Keratinocyte (primary cell): ENCODE data around the gene CHST15. TPM values are rescaled to one million over a fixed set of nuclear protein-coding genes. Genes with fewer than 3 reads are reported as not detected.

Source experiments
- DNase-seq: peaks from one replicate; pipeline ENCODE4 v3.0.0-alpha.2; 2011; ENCODE audit warnings: low read depth, missing footprints, low spot score
- FAIRE-seq: peaks from 2 replicates; lab custom pipeline; 2011; peaks lifted over from hg19 to GRCh38; lab: Jason Lieb, UNC
- H2AFZ ChIP-seq: 2 replicates; pipeline ENCODE4 v1.6.0; 2012; ENCODE audit warnings: low read length, control low read depth, inconsistent platforms; ENCODE audit not compliant: control insufficient read depth
- H3K27ac ChIP-seq: 2 replicates; pipeline ENCODE4 v1.5.1; 2011; ENCODE audit warnings: low read length; ENCODE audit not compliant: control insufficient read depth, insufficient read depth
- H3K27me3 ChIP-seq: 3 replicates; pipeline ENCODE4 v1.6.0; 2011; ENCODE audit warnings: low read length; ENCODE audit not compliant: control insufficient read depth, insufficient read depth; ENCODE audit errors: extremely low read depth
- H3K36me3 ChIP-seq, 2 experiments: 2 replicates in 1 of 2; 3 replicates in 1 of 2; pipeline ENCODE4 v1.5.1; 2011; ENCODE audit warnings: low read length in 2 of 2, mild to moderate bottlenecking in 1 of 2; ENCODE audit not compliant: control insufficient read depth in 2 of 2, insufficient read depth in 2 of 2; ENCODE audit errors: extremely low read depth in 1 of 2
- H3K4me1 ChIP-seq: 3 replicates; pipeline ENCODE4 v1.5.1; 2011; ENCODE audit warnings: low read length; ENCODE audit not compliant: control insufficient read depth, insufficient read depth; ENCODE audit errors: extremely low read depth
- H3K4me2 ChIP-seq: 3 replicates; pipeline ENCODE4 v1.6.0; 2011; ENCODE audit warnings: low read depth, low read length; ENCODE audit not compliant: control insufficient read depth, insufficient read depth; ENCODE audit errors: extremely low read depth
- H3K4me3 ChIP-seq, 3 experiments: fragments of 200-600 bp in 1 of 3; sonication (generic) in 1 of 3; 2 replicates in 2 of 3; 3 replicates in 1 of 3; pipeline ENCODE4 v1.5.1; 2011 to 2016; ENCODE audit warnings: low read length in 3 of 3, mild to moderate bottlenecking in 3 of 3, control low read depth in 2 of 3, inconsistent platforms in 1 of 3, low read depth in 1 of 3, mixed read lengths in 1 of 3, mixed run types in 1 of 3, moderate library complexity in 1 of 3; ENCODE audit not compliant: control insufficient read depth in 2 of 3, insufficient read depth in 2 of 3; ENCODE audit errors: extremely low read depth in 1 of 3
- H3K79me2 ChIP-seq: 2 replicates; pipeline ENCODE4 v1.6.0; 2012; ENCODE audit warnings: low read length; ENCODE audit not compliant: control insufficient read depth, insufficient read depth
- H3K9ac ChIP-seq: 3 replicates; pipeline ENCODE4 v1.6.0; 2011; ENCODE audit warnings: low read length; ENCODE audit not compliant: control insufficient read depth, insufficient read depth; ENCODE audit errors: extremely low read depth
- H3K9me1 ChIP-seq: 3 replicates; pipeline ENCODE4 v1.6.0; 2011; ENCODE audit warnings: low read length; ENCODE audit not compliant: control insufficient read depth, insufficient read depth; ENCODE audit errors: extremely low read depth
- H3K9me3 ChIP-seq: 2 replicates; pipeline ENCODE4 v1.5.1; 2012; ENCODE audit warnings: low read depth, low read length; ENCODE audit not compliant: control insufficient read depth
- H4K20me1 ChIP-seq: 3 replicates; pipeline ENCODE4 v1.6.0; 2011; ENCODE audit warnings: low read length; ENCODE audit not compliant: control insufficient read depth, insufficient read depth; ENCODE audit errors: extremely low read depth
- EZH2 ChIP-seq: IDR thresholded peaks from one replicate; pipeline ENCODE4 v1.6.1; 2012; ENCODE audit warnings: inconsistent platforms, mild to moderate bottlenecking, low read length, moderate library complexity
- dilution Hi-C: fragments of 300-500 bp; cut with MboI; formaldehyde crosslinking; loops from one replicate; pipeline ENCODE4 v1.7.0; 2020; ENCODE audit warnings: low sequenced_read_pairs; ENCODE audit not compliant: extremely low pct_ligation_motif_present
- polyA plus RNA-seq, 5 experiments: library from polyadenylated mRNA; depleted of rRNA in 3 of 5; stranded (reverse) in 3 of 5; stranded (forward) in 1 of 5; unstranded in 1 of 5; fragments of >200 nt; gene quantifications; 1 replicate in 1 of 5; 2 replicates in 3 of 5; 3 replicates in 1 of 5; pipeline versions ENCODE4 v1.2.1 to v1.2.3, GENCODE V29; 2011 to 2012; ENCODE audit warnings: missing spikeins in 2 of 5, low read depth in 1 of 5, low replicate concordance in 1 of 5
- TF ChIP-seq, protein P1 (sequence below), 3 experiments: IDR thresholded peaks in 1 of 3; conservative IDR thresholded peaks in 1 of 3; optimal IDR thresholded peaks in 1 of 3; 2 replicates in 2 of 3; 3 replicates in 1 of 3; pipeline versions ENCODE3 to v1.5.1; 2011; ENCODE audit warnings: low read length in 3 of 3, mild to moderate bottlenecking in 3 of 3, moderate library complexity in 2 of 3, control low read depth in 1 of 3, inconsistent platforms in 1 of 3; ENCODE audit not compliant: insufficient read depth in 2 of 3; ENCODE audit errors: extremely low read depth in 1 of 3

Gene CHST15
- polyA plus RNA-seq, 1 donor (not counting 4 experiments of a cell fraction or from before 2014, with no cell fraction given), result 24.5 TPM

GRCh38 chr10:124142006-124142739 is 48.8 kb upstream of the CHST15 start:
- no peak overlapping the region for H2AFZ ChIP-seq
- no peak for DNase-seq
- no peak overlapping the region for H3K4me2 ChIP-seq

DNA sequence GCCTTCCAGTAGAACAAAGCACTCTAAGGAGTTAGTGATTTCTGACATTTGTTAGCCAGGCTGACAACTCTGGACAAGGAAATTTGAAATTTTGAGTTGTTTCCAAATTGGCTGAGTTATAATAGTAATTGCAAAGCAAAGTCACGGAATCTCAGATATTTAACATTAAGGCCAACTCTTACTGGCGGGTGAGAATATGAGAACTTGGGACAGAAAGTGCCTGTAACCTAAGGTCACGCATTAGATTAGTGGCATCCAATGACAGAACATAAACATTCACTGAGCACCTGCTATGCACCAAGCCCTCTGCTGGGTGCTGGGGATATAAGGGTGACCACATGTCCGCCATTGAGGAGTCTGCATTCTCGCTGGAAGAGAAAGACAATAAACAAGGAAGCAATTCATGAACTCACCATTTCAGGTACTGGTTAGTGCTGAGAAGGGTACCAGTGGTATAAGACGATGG is 45.5 kb upstream of the CHST15 start:
- Histone ChIP-seq H3K9me3 (no peaks in the 10 kb centered on the region), H3K27ac (no peak overlapping the region), H3K27me3 (no peaks in the 10 kb centered on the region), H4K20me1 (no peaks in the 10 kb centered on the region), H3K36me3 (no peaks in the 10 kb centered on the region), H3K4me2 (no peak overlapping the region), H3K4me1 (no peaks in the 10 kb centered on the region), H3K9ac (no peak overlapping the region), H3K79me2 (no peaks in the 10 kb centered on the region), H2AFZ (no peak overlapping the region), H3K4me3 (no peak overlapping the region), H3K9me1 (no peaks in the 10 kb centered on the region)
- dilution Hi-C loops, result no loop called here
- TF ChIP-seq EZH2, result no peak
- TF ChIP-seq, protein P1, sequence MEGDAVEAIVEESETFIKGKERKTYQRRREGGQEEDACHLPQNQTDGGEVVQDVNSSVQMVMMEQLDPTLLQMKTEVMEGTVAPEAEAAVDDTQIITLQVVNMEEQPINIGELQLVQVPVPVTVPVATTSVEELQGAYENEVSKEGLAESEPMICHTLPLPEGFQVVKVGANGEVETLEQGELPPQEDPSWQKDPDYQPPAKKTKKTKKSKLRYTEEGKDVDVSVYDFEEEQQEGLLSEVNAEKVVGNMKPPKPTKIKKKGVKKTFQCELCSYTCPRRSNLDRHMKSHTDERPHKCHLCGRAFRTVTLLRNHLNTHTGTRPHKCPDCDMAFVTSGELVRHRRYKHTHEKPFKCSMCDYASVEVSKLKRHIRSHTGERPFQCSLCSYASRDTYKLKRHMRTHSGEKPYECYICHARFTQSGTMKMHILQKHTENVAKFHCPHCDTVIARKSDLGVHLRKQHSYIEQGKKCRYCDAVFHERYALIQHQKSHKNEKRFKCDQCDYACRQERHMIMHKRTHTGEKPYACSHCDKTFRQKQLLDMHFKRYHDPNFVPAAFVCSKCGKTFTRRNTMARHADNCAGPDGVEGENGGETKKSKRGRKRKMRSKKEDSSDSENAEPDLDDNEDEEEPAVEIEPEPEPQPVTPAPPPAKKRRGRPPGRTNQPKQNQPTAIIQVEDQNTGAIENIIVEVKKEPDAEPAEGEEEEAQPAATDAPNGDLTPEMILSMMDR (optimal IDR thresholded peaks at IDR 0.05 in 1 of 3, IDR thresholded peaks at IDR 0.05 in 1 of 3, conservative IDR thresholded peaks at IDR 0.05 in 1 of 3; ENCODE audit: extremely low read depth in 1 of 3, insufficient read depth in 2 of 3, low read length in 3 of 3), result no peak
- FAIRE-seq (no peak), DNase-seq (no peak)

More at GRCh38 chr10:124142006-124142739, 48.8 kb upstream of the CHST15 start:
- Histone ChIP-seq H3K27ac (no peak overlapping the region), H3K9me1 (no peaks in the 10 kb centered on the region), H3K79me2 (no peaks in the 10 kb centered on the region), H3K36me3 (no peaks in the 10 kb centered on the region), H4K20me1 (no peaks in the 10 kb centered on the region), H3K9me3 (no peaks in the 10 kb centered on the region), H3K4me1 (no peaks in the 10 kb centered on the region), H3K4me3 (no peak overlapping the region), H3K9ac (no peak overlapping the region), H3K27me3 (no peaks in the 10 kb centered on the region)
- TF ChIP-seq EZH2, result no peak
- TF ChIP-seq, protein P1 (optimal IDR thresholded peaks at IDR 0.05 in 1 of 3, IDR thresholded peaks at IDR 0.05 in 1 of 3, conservative IDR thresholded peaks at IDR 0.05 in 1 of 3; ENCODE audit: extremely low read depth in 1 of 3, insufficient read depth in 2 of 3, low read length in 3 of 3), result no peak
- no peak for FAIRE-seq
- dilution Hi-C loops, result no loop called here
